Panc1 (cell line): ENCODE results near the gene SAPCD1. TPM values are rescaled to one million over a fixed set of nuclear protein-coding genes. Genes with fewer than 3 reads are reported as not detected.

Experiments
- ATAC-seq: fragments of 200-7000 bp; cut with Tn5 transposase; 2 replicates; pipeline ENCODE4 v1.9.1; 2020; ENCODE audit warnings: mild to moderate bottlenecking, moderate library complexity
- BruUV-seq: library from RNA; stranded (reverse); fragments of 400-500 nt; replicated peaks from 2 replicates; lab custom pipeline; 2021; lab: Mats Ljungman, UMichigan
- CTCF ChIA-PET: fragments of 300-600 bp; sonication (Branson Sonifier 250); formaldehyde crosslinking; loops from one replicate; lab custom pipeline; 2022; ENCODE audit warnings: antibody characterized with exemption; lab: Charles Lee
- POLR2A ChIA-PET: fragments of 300-600 bp; sonication (Branson Sonifier 250); formaldehyde crosslinking; loops from one replicate; lab custom pipeline; 2022; ENCODE audit warnings: antibody characterized with exemption; lab: Charles Lee
- DNase-seq: peaks from one replicate; pipeline ENCODE4 v3.0.0-alpha.2; 2010; ENCODE audit warnings: low read depth, low spot score
- H3K27ac ChIP-seq: 2 replicates; pipeline ENCODE4 v1.5.1; 2011; ENCODE audit warnings: mild to moderate bottlenecking, low read length, inconsistent platforms
- H3K27me3 ChIP-seq: fragments of 200-500 bp; sonication (Bioruptor generic); 2 replicates; pipeline ENCODE4 v1.6.0; 2014; ENCODE audit warnings: low read length, inconsistent platforms; ENCODE audit not compliant: control insufficient read depth, insufficient read depth
- H3K36me3 ChIP-seq: fragments of 200-500 bp; sonication (Bioruptor generic); 2 replicates; pipeline ENCODE4 v1.5.1; 2014; ENCODE audit warnings: inconsistent platforms, mild to moderate bottlenecking, low read length, moderate library complexity; ENCODE audit not compliant: control insufficient read depth, insufficient read depth
- H3K4me1 ChIP-seq: 2 replicates; pipeline ENCODE4 v1.5.1; 2011; ENCODE audit warnings: inconsistent platforms, mild to moderate bottlenecking, low read length, moderate library complexity; ENCODE audit not compliant: control insufficient read depth, insufficient read depth
- H3K4me3 ChIP-seq, 2 experiments: 2 replicates each; pipeline ENCODE4 v1.5.1; 2011 to 2012; ENCODE audit warnings: low read depth in 2 of 2, low read length in 2 of 2, mild to moderate bottlenecking in 2 of 2, inconsistent platforms in 1 of 2, moderate library complexity in 1 of 2
- H3K9me3 ChIP-seq: fragments of 200-500 bp; sonication (Bioruptor generic); 2 replicates; pipeline ENCODE4 v1.5.1; 2014; ENCODE audit warnings: low read depth, mild to moderate bottlenecking, inconsistent platforms, low read length, moderate library complexity; ENCODE audit not compliant: control insufficient read depth, insufficient read depth
- CTCF ChIP-seq: fragments of 450-650 bp; IDR thresholded peaks from 2 replicates; pipeline ENCODE4 v1.5.1; 2017; ENCODE audit warnings: mild to moderate bottlenecking
- POLR2AphosphoS5 ChIP-seq: IDR thresholded peaks from 2 replicates; pipeline ENCODE4 v1.6.1; 2012; ENCODE audit warnings: mild to moderate bottlenecking, low read depth, low read length, moderate library complexity
- REST ChIP-seq, 2 experiments: IDR thresholded peaks; 2 replicates each; pipeline ENCODE4 v1.6.1; 2011 to 2012; ENCODE audit warnings: low read depth in 2 of 2, control low read depth in 1 of 2, low read length in 1 of 2, mild to moderate bottlenecking in 1 of 2, moderate library complexity in 1 of 2; ENCODE audit not compliant: insufficient read depth in 1 of 2
- SIN3A ChIP-seq: IDR thresholded peaks from 2 replicates; pipeline ENCODE4 v1.6.1; 2012; ENCODE audit warnings: low read depth, mild to moderate bottlenecking, low read length, moderate library complexity, borderline replicate concordance; ENCODE audit not compliant: insufficient read depth
- TCF7L2 ChIP-seq: IDR thresholded peaks from 2 replicates; pipeline ENCODE4 v1.6.1; 2011; ENCODE audit warnings: mild to moderate bottlenecking, low read depth, low read length, inconsistent platforms
- in situ Hi-C: cut with HindIII; loops from 2 replicates; pipeline ENCODE4 v1.10.0; 2016; ENCODE audit warnings: low sequenced_read_pairs, low pct_unique_long_range_greater_than_20kb
- intact Hi-C: fragments of 100-400 bp; cut with micrococcal nuclease; formaldehyde crosslinking; loops from one replicate; pipeline ENCODE4 v1.10.0; 2022; ENCODE audit not compliant: unreplicated experiment
- total RNA-seq: library from RNA; stranded (reverse); gene quantifications from one replicate; pipeline ENCODE4 v1.2.1, GENCODE V29; 2021; ENCODE audit not compliant: unreplicated experiment

The SAPCD1 gene
- total RNA-seq, 1 experiment from 2014 or later: 6.3 TPM

GRCh38 chr6:31719001-31719400, 43.5 kb upstream of the SAPCD1 start:
- DNase-seq (no peak), ATAC-seq (no peak)
- intact Hi-C loops: no loop called here
- ChIA-PET POLR2A (interaction anchor here (0.6 kb wide), 1 partner anchor 15 kb away, joined by 3 read pairs; no protein-coding TSS in a partner anchor), CTCF (no interaction called here)
- no peak overlapping the region for H3K27ac ChIP-seq
- H3K4me3 ChIP-seq: no peak overlapping the region
- BruUV-seq: no TSS peak
- no peaks in the 10 kb centered on the region for H3K27me3 ChIP-seq
- H3K4me1 ChIP-seq: no peaks in the 10 kb centered on the region
- in situ Hi-C loops: no loop called here
- H3K9me3 ChIP-seq: no peaks in the 10 kb centered on the region
- TF ChIP-seq REST (IDR thresholded peaks at IDR 0.05; ENCODE audit: insufficient read depth in 1 of 2, low read depth in 2 of 2, low read length in 1 of 2) (no peak), POLR2AphosphoS5 (no peak), TCF7L2 (no peak), SIN3A (no peak), CTCF (no peak)
- H3K36me3 ChIP-seq: no peaks in the 10 kb centered on the region

GRCh38 chr6:31720196-31720770, 42.2 kb upstream of the SAPCD1 start:
- DNase-seq: no peak

More at GRCh38 chr6:31720196-31720770, 42.2 kb upstream of the SAPCD1 start:
- TF ChIP-seq REST (IDR thresholded peaks at IDR 0.05; ENCODE audit: insufficient read depth in 1 of 2, low read depth in 2 of 2, low read length in 1 of 2): no peak
- no peak for TF ChIP-seq CTCF
- no peak for TF ChIP-seq SIN3A
- TF ChIP-seq POLR2AphosphoS5: no peak
- no peak for TF ChIP-seq TCF7L2
- no TSS peak for BruUV-seq
- ATAC-seq: no peak
- H3K4me1 ChIP-seq: no peaks in the 10 kb centered on the region
- no peaks in the 10 kb centered on the region for H3K9me3 ChIP-seq
- ChIA-PET CTCF (no interaction called here), POLR2A (interaction anchor here (0.6 kb wide), 1 partner anchor 107 kb away, joined by 3 read pairs; the partner anchor contains the start of gene HSPA1B)
- intact Hi-C loops: no loop called here
- no peak overlapping the region for H3K27ac ChIP-seq
- H3K4me3 ChIP-seq: no peak overlapping the region
- no peaks in the 10 kb centered on the region for H3K27me3 ChIP-seq
- H3K36me3 ChIP-seq: no peaks in the 10 kb centered on the region
- in situ Hi-C loops: no loop called here
